A673 (cell line): ENCODE results near the gene CDYL2. TPM values are rescaled to one million over a fixed set of nuclear protein-coding genes. Genes with fewer than 3 reads are reported as not detected.

Experiments used
- BruUV-seq: library from RNA; stranded (reverse); fragments of 400-500 nt; replicated peaks from 2 replicates; lab custom pipeline; 2021; lab: Mats Ljungman, UMichigan
- CTCF ChIA-PET: fragments of 300-600 bp; sonication (Branson Sonifier 250); formaldehyde crosslinking; loops from one replicate; lab custom pipeline; 2022; ENCODE audit warnings: antibody characterized with exemption; lab: Charles Lee
- POLR2A ChIA-PET: fragments of 300-600 bp; sonication (Branson Sonifier 250); formaldehyde crosslinking; loops from one replicate; lab custom pipeline; 2022; ENCODE audit warnings: antibody characterized with exemption; ENCODE audit not compliant: low non-redundant PET; lab: Charles Lee
- DNase-seq: peaks from one replicate; pipeline ENCODE4 v3.0.0-alpha.2; 2015; ENCODE audit warnings: low spot score
- H3K27ac ChIP-seq: fragments of 200-600 bp; sonication (generic); 2 replicates; pipeline ENCODE4 v1.5.1; 2016; ENCODE audit warnings: mixed run types, low read depth, mild to moderate bottlenecking, mixed read lengths, antibody characterized with exemption, low read length; ENCODE audit not compliant: poor library complexity, severe bottlenecking
- H3K27me3 ChIP-seq: fragments of 200-600 bp; sonication (generic); replicated peaks from 2 replicates; pipeline ENCODE4 v1.6.1; 2017; ENCODE audit warnings: mixed run types, low read depth, mild to moderate bottlenecking, mixed read lengths, antibody characterized with exemption, low read length; ENCODE audit not compliant: insufficient read depth, poor library complexity
- H3K36me3 ChIP-seq: fragments of 200-600 bp; sonication (generic); 2 replicates; pipeline ENCODE4 v1.6.1; 2016; ENCODE audit warnings: mixed run types, mild to moderate bottlenecking, mixed read lengths, antibody characterized with exemption, low read length; ENCODE audit not compliant: insufficient read depth, poor library complexity, severe bottlenecking
- H3K4me1 ChIP-seq: fragments of 200-600 bp; sonication (generic); 2 replicates; pipeline ENCODE4 v1.6.1; 2017; ENCODE audit warnings: mixed run types, mild to moderate bottlenecking, mixed read lengths, antibody characterized with exemption, low read length; ENCODE audit not compliant: insufficient read depth, poor library complexity, severe bottlenecking
- H3K4me3 ChIP-seq: fragments of 200-600 bp; sonication (generic); 2 replicates; pipeline ENCODE4 v1.5.1; 2016; ENCODE audit warnings: low read depth, mixed run types, mild to moderate bottlenecking, mixed read lengths, low read length; ENCODE audit not compliant: poor library complexity, severe bottlenecking
- H3K9me3 ChIP-seq: fragments of 200-600 bp; sonication (generic); 2 replicates; pipeline ENCODE4 v1.6.1; 2016; ENCODE audit warnings: mixed run types, low read depth, mild to moderate bottlenecking, mixed read lengths, antibody characterized with exemption, low read length; ENCODE audit not compliant: poor library complexity, severe bottlenecking
- CTCF ChIP-seq: fragments of 300-800, 200-600 bp; sonication (generic); conservative IDR thresholded peaks from 2 replicates; pipeline ENCODE4 v1.5.1; 2017; ENCODE audit warnings: low read depth, mild to moderate bottlenecking, antibody characterized with exemption, low read length, moderate library complexity, mixed read lengths
- EZH2 ChIP-seq: fragments of 200-600 bp; sonication (generic); IDR thresholded peaks from 2 replicates; pipeline ENCODE4 v1.6.1; 2017; ENCODE audit warnings: borderline replicate concordance, low read depth, mild to moderate bottlenecking, mixed read lengths, antibody characterized with exemption, low read length; ENCODE audit not compliant: poor library complexity, severe bottlenecking
- intact Hi-C: fragments of 100-400 bp; cut with micrococcal nuclease; formaldehyde crosslinking; loops from one replicate; pipeline ENCODE4 v1.10.0; 2022; ENCODE audit not compliant: unreplicated experiment
- total RNA-seq: library from RNA; stranded (reverse); gene quantifications from 2 replicates; pipeline ENCODE4 v1.2.3, GENCODE V29; 2021

The CDYL2 gene
- total RNA-seq, 1 experiment from 2014 or later: 0.64 TPM

GRCh38 chr16:80556481-80556880, 247.9 kb downstream of the CDYL2 start:
- Histone ChIP-seq H3K9me3 (no peaks in the 10 kb centered on the region), H3K4me1 (no peaks in the 10 kb centered on the region), H3K36me3 (no peaks in the 10 kb centered on the region), H3K27me3 (no peaks in the 10 kb centered on the region), H3K27ac (no peak overlapping the region), H3K4me3 (no peak overlapping the region)
- BruUV-seq: no TSS peak
- intact Hi-C loops: no loop called here
- DNase-seq: no peak
- POLR2A ChIA-PET: no interaction called here
- CTCF ChIA-PET: no interaction called here
- no peak for TF ChIP-seq CTCF
- no peak for TF ChIP-seq EZH2

GRCh38 chr16:80554033-80554432, 250.4 kb downstream of the CDYL2 start:
- TF ChIP-seq EZH2 (no peak), CTCF (no peak)
- ChIA-PET CTCF (no interaction called here), POLR2A (no interaction called here)
- Histone ChIP-seq H3K9me3 (no peaks in the 10 kb centered on the region), H3K27me3 (peaks cover 4% of the 10 kb centered on the region), H3K4me1 (no peaks in the 10 kb centered on the region), H3K4me3 (no peak overlapping the region), H3K27ac (no peak overlapping the region), H3K36me3 (no peaks in the 10 kb centered on the region)
- DNase-seq: no peak
- BruUV-seq: no TSS peak
- intact Hi-C loops: no loop called here

- intact Hi-C loops: no loop called here
- Histone ChIP-seq H3K27ac (no peak overlapping the region), H3K36me3 (no peaks in the 10 kb centered on the region), H3K9me3 (no peaks in the 10 kb centered on the region), H3K4me1 (no peaks in the 10 kb centered on the region), H3K27me3 (peaks cover 4% of the 10 kb centered on the region), H3K4me3 (no peak overlapping the region)
- no TSS peak for BruUV-seq
- DNase-seq: no peak
- ChIA-PET POLR2A (no interaction called here), CTCF (no interaction called here)
- TF ChIP-seq CTCF: no peak
- no peak for TF ChIP-seq EZH2
These were observed 252.1 kb downstream of the CDYL2 start for GRCh38 chr16:80552277-80552676.

Other genes with a start within 250 kb of the CDYL2 start
- 129 and 130 TPM in 2 replicates for gene CMC2, start 202.3 kb upstream of the CDYL2 start, total RNA-seq
- gene CENPN, start 202.6 kb upstream of the CDYL2 start, total RNA-seq: 91.0 and 109 TPM in 2 replicates
- gene ATMIN, start 231.2 kb upstream of the CDYL2 start, total RNA-seq: 43.5 and 44.6 TPM in 2 replicates